Transverse colon (tissue), 4 donors: ENCODE measurements around the gene POC1A. TPM values are rescaled to one million over a fixed set of nuclear protein-coding genes. Genes with fewer than 3 reads are reported as not detected.

Source experiments
- DNase-seq: peaks from one replicate; pipeline ENCODE4 v3.0.0-alpha.2; 2019
- H3K27ac ChIP-seq, 4 donors: fragments of 200-600 bp; sonication (generic); 2 replicates each; pipeline ENCODE4 v1.5.1; 2016 to 2018; ENCODE audit warnings: inconsistent platforms in 4 of 4
- H3K27me3 ChIP-seq: fragments of 200-600 bp; sonication (generic); 2 replicates; pipeline ENCODE4 v1.5.1; 2017; ENCODE audit warnings: inconsistent platforms
- H3K36me3 ChIP-seq, 4 donors: fragments of 200-600 bp; sonication (generic); 2 replicates each; pipeline ENCODE4 v1.5.1; 2017 to 2019; ENCODE audit warnings: inconsistent platforms in 4 of 4
- H3K4me1 ChIP-seq, 4 donors: fragments of 200-600 bp; sonication (generic); 2 replicates each; pipeline ENCODE4 v1.5.1; 2017 to 2020; ENCODE audit warnings: inconsistent platforms in 4 of 4
- H3K4me3 ChIP-seq, 4 donors: fragments of 200-600 bp; sonication (generic); 1 replicate in 1 of 4; 2 replicates in 3 of 4; pipeline versions ENCODE4 v1.5.1 to v1.6.1; 2017 to 2019; ENCODE audit warnings: inconsistent platforms in 4 of 4
- H3K9me3 ChIP-seq, 2 donors: fragments of 200-600 bp; sonication (generic); 2 replicates each; pipeline ENCODE4 v1.5.1; 2017 to 2019; ENCODE audit warnings: inconsistent platforms in 2 of 2
- EP300 ChIP-seq: sonication (generic); formaldehyde crosslinking; IDR thresholded peaks from one replicate; pipeline ENCODE4 v1.6.1; 2017; ENCODE audit warnings: antibody characterized with exemption, low read depth
- POLR2A ChIP-seq: fragments of 450-650 bp; IDR thresholded peaks from one replicate; pipeline ENCODE4 v1.6.1; 2016; ENCODE audit warnings: antibody characterized with exemption, mild to moderate bottlenecking, moderate library complexity
- POLR2AphosphoS5 ChIP-seq, 3 donors: sonication (generic); formaldehyde crosslinking; IDR thresholded peaks; one replicate each; pipeline ENCODE4 v1.6.1; 2016; ENCODE audit warnings: antibody characterized with exemption in 3 of 3
- WGBS, 2 donors: methylation state at CpG; one replicate each; pipeline ENCODE4 v1.1.5; 2018; ENCODE audit warnings: low coverage in 1 of 2; 5-methylcytosine and 5-hydroxymethylcytosine counted together
- in situ Hi-C, 4 donors: fragments of 200-750 bp; cut with MboI; loops; one replicate each; pipeline versions ENCODE4 v1.15.0 to v1.15.1; 2017; ENCODE audit warnings: low sequenced_read_pairs in 3 of 4, low pct_ligation_motif_present in 1 of 4, low pct_unique_long_range_greater_than_20kb in 1 of 4
- intact Hi-C: fragments of 100-400 bp; cut with DNase I; formaldehyde crosslinking; loops from one replicate; pipeline ENCODE4 v1.15.1; 2023; ENCODE audit warnings: low total_unique reads
- total RNA-seq, 4 donors: library from RNA; depleted of rRNA; stranded (reverse); fragments of >200 nt; gene quantifications; one replicate each; pipeline ENCODE4 v1.1.0, GENCODE V29; 2016
- TF ChIP-seq, protein P1 (sequence below), 5 experiments: fragments of 200-600 bp in 3 of 5; fragments of 450-650 bp in 2 of 5; sonication (generic) in 3 of 5; IDR thresholded peaks; 1 replicate in 2 of 5; 2 replicates in 3 of 5; pipeline ENCODE4 v1.5.1; 2016 to 2017; ENCODE audit warnings: antibody characterized with exemption in 5 of 5, inconsistent platforms in 3 of 5, mild to moderate bottlenecking in 2 of 5, moderate library complexity in 1 of 5

Gene POC1A
- total RNA-seq, 4 donors from 2014 or later: 0.80 to 3.1 (median 2.2) TPM; not detected in 1

DNA sequence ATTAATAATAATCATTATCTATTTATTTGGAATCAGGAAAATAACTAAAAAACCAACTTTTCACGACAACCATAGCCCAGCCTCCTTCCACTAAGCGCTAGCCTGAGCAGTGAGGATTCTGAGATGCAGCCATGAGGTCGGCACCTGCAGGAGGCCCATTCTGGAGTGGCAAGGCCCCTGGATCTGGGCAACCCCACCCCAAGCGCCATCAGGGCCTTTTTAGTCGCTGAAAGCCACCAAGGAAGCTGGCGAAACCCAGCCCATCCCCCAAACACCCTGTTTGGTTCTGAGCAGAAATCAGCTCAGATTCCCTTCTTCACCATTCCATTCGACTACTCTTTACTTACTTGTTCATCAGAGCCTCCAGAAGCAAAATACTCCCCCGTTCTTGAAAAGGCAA lies 29.5 kb downstream of the POC1A start:
- Histone ChIP-seq H3K36me3 (no peaks in the 10 kb centered on the region), H3K27ac (no peak overlapping the region), H3K4me3 (no peak overlapping the region), H3K27me3 (no peaks in the 10 kb centered on the region), H3K4me1 (peaks cover 0 to 8% (median 1%) of the 10 kb centered on the region in 4 donors), H3K9me3 (no peaks in the 10 kb centered on the region)
- WGBS, 2 donors: 96 to 100% methylated on average over 6 to 8 of the region's 8 CpGs
- no peak for DNase-seq
- intact Hi-C loops (loop anchor here (5.0 kb wide), 1 partner anchor 72 kb away; no protein-coding TSS in a partner anchor), in situ Hi-C loops (loop anchor here in 1 of 4 donors (5.0 kb wide), 1 partner anchor 122 kb away; no protein-coding TSS in a partner anchor)
- TF ChIP-seq, protein P1, sequence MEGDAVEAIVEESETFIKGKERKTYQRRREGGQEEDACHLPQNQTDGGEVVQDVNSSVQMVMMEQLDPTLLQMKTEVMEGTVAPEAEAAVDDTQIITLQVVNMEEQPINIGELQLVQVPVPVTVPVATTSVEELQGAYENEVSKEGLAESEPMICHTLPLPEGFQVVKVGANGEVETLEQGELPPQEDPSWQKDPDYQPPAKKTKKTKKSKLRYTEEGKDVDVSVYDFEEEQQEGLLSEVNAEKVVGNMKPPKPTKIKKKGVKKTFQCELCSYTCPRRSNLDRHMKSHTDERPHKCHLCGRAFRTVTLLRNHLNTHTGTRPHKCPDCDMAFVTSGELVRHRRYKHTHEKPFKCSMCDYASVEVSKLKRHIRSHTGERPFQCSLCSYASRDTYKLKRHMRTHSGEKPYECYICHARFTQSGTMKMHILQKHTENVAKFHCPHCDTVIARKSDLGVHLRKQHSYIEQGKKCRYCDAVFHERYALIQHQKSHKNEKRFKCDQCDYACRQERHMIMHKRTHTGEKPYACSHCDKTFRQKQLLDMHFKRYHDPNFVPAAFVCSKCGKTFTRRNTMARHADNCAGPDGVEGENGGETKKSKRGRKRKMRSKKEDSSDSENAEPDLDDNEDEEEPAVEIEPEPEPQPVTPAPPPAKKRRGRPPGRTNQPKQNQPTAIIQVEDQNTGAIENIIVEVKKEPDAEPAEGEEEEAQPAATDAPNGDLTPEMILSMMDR (IDR thresholded peaks at IDR 0.05): no peak
- no peak for TF ChIP-seq POLR2A
- no peak for TF ChIP-seq POLR2AphosphoS5 (IDR thresholded peaks at IDR 0.05)
- no peak for TF ChIP-seq EP300

DNA sequence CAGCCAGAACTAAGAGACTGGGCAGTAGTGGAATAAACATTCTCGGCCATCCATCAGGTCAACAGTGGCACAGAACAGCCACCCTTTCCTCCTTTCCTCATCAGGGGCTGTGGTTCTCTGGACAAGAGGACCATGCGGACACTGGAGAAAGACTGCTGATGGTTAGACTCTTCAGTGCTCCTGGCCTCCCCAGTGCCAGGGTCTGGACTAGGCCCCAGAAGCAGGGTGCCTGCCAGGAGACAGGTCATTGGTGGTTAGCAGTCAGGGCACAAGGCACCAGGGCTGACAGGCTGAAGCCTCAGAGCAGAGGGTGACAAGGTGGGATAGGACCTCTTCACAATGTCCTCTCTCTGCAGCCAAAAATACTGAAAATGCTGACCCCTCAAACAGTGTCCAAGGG lies 30.1 kb downstream of the POC1A start:
- Histone ChIP-seq H3K4me1 (peaks cover 0 to 8% (median 1%) of the 10 kb centered on the region in 4 donors), H3K36me3 (no peaks in the 10 kb centered on the region), H3K27ac (no peak overlapping the region), H3K27me3 (no peaks in the 10 kb centered on the region), H3K9me3 (no peaks in the 10 kb centered on the region), H3K4me3 (no peak overlapping the region)
- in situ Hi-C loops: no loop called here
- DNase-seq: no peak
- intact Hi-C loops: loop anchor here (5.0 kb wide), 1 partner anchor 72 kb away; no protein-coding TSS in a partner anchor
- no peak for TF ChIP-seq POLR2A
- TF ChIP-seq POLR2AphosphoS5 (IDR thresholded peaks at IDR 0.05): no peak
- TF ChIP-seq, protein P1 (IDR thresholded peaks at IDR 0.05): no peak
- no peak for TF ChIP-seq EP300
- WGBS, 2 donors: 100% methylated on average over 1 of the region's 2 CpGs; no CpG with 5 or more reads in 1 of the 2 donors

DNA sequence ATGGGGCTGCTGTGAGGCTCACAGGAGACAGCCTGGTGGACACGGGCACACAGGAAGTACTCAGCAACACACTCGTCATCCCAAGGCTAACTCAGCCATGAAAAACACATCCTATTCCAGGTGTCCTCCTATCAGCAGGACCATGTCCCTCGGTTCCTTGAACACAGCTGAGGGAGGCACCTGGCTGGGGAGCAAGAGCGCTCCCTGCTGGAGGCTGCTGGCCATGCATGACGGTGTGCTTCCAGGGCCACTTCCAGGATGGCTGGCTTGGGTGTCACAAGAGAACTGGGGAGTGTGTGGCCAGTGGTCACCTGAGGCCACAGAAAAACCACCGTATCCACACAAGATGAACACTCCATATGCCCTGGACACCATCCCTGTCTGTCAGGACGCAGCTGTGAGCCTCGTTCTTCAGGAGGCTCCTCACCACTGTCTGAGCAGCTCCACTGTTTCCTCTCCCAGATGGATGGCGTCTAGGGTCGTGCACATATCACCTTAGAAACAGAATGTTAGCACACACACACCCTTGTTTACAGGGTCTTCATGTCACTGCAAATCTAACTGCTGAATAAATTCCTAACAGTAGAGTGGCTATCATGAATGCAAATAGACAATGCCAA lies 31.0 kb downstream of the POC1A start:
- in situ Hi-C loops: no loop called here
- H3K27me3 ChIP-seq: no peaks in the 10 kb centered on the region
- intact Hi-C loops: loop anchor here (2.0 to 5.0 kb wide), 2 partner anchors 71 to 122 kb away; no protein-coding TSS in a partner anchor
- peaks cover 0 to 8% (median 1%) of the 10 kb centered on the region in 4 donors for H3K4me1 ChIP-seq
- no peaks in the 10 kb centered on the region for H3K9me3 ChIP-seq
- H3K4me3 ChIP-seq: no peak overlapping the region
- 45% methylated on average over 10 of the region's 10 CpGs; no CpG with 5 or more reads in 1 of the 2 donors for WGBS, 2 donors
- peak; percentile 82 for DNase-seq
- H3K27ac ChIP-seq: no peak overlapping the region
- H3K36me3 ChIP-seq: no peaks in the 10 kb centered on the region
- TF ChIP-seq EP300: no peak
- TF ChIP-seq, protein P1 (IDR thresholded peaks at IDR 0.05): peak; percentile 89 to 94 (median 92)

DNA sequence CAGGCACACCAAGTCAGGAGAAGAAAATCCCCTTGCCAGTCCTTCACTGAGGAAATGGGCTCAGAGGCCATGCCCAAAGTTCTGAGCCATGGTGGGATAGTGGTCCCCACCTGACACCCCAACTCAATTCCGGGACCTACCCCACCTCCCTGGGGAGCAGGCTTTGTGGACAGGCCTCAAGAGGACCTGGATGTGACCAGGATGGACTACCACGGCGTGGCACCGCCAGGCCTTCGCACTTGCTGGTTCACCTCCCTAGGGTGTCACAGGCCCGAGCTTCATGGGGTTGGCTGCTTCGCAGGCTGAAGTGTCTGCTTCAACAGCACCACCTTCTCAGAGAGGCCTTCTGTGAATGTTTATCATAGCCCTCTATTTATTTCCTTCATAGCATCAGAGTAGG lies 31.7 kb downstream of the POC1A start:
- H3K36me3 ChIP-seq: no peaks in the 10 kb centered on the region
- H3K4me1 ChIP-seq: peaks cover 0 to 8% (median 1%) of the 10 kb centered on the region in 4 donors
- no peak for DNase-seq
- in situ Hi-C loops (no loop called here), intact Hi-C loops (loop anchor here (2.0 to 5.0 kb wide), 2 partner anchors 70 to 122 kb away; no protein-coding TSS in a partner anchor)
- H3K4me3 ChIP-seq: no peak overlapping the region
- WGBS, 2 donors: 83 to 94% methylated on average over 1 to 7 of the region's 7 CpGs
- no peaks in the 10 kb centered on the region for H3K9me3 ChIP-seq
- H3K27ac ChIP-seq: peak overlapping the region in 3 of 4 donors; percentile 20 to 49 (median 46)
- no peak for TF ChIP-seq POLR2AphosphoS5 (IDR thresholded peaks at IDR 0.05)
- TF ChIP-seq POLR2A: no peak
- TF ChIP-seq, protein P1 (IDR thresholded peaks at IDR 0.05): no peak
- no peak for TF ChIP-seq EP300
- no peaks in the 10 kb centered on the region for H3K27me3 ChIP-seq
